Mesendoderm (in vitro differentiated cells): ENCODE measurements around the gene RNF113A.
"Not testable (repeated sequence)": the region's sequence is repeated elsewhere in the genome, so short reads cannot be mapped to it uniquely, and the experiment has no call there.

ENCODE experiments used
- DNase-seq: peaks from one replicate; pipeline ENCODE4 v3.0.0; 2013
- H2AK5ac ChIP-seq: 2 replicates; pipeline ENCODE4 v1.6.1; 2013; ENCODE audit warnings: low read length, inconsistent platforms
- H2BK120ac ChIP-seq: 2 replicates; pipeline ENCODE4 v1.6.1; 2013; ENCODE audit warnings: low read depth, mild to moderate bottlenecking, low read length, moderate library complexity, mixed read lengths
- H2BK15ac ChIP-seq: replicated peaks from 2 replicates; pipeline ENCODE4 v1.6.1; 2013; ENCODE audit warnings: low read depth, mild to moderate bottlenecking, moderate library complexity
- H2BK5ac ChIP-seq: 2 replicates; pipeline ENCODE4 v1.6.1; 2013; ENCODE audit warnings: low read length, inconsistent platforms
- H3K18ac ChIP-seq: 2 replicates; pipeline ENCODE4 v1.6.1; 2013; ENCODE audit warnings: mild to moderate bottlenecking, low read length, mixed read lengths
- H3K23ac ChIP-seq: one replicate; pipeline ENCODE4 v1.6.1; 2013; ENCODE audit warnings: low read length
- H3K27ac ChIP-seq: 2 replicates; pipeline ENCODE4 v1.5.1; 2013; ENCODE audit warnings: low read depth, mild to moderate bottlenecking, inconsistent platforms, low read length, moderate library complexity
- H3K27me3 ChIP-seq: 2 replicates; pipeline ENCODE4 v1.6.1; 2013; ENCODE audit warnings: low read length, control low read depth, mild to moderate bottlenecking, inconsistent platforms; ENCODE audit not compliant: insufficient read depth, poor library complexity
- H3K36me3 ChIP-seq: 2 replicates; pipeline ENCODE4 v1.6.1; 2013; ENCODE audit warnings: low read length, inconsistent platforms; ENCODE audit not compliant: control insufficient read depth, insufficient read depth
- H3K4ac ChIP-seq: one replicate; pipeline ENCODE4 v1.6.1; 2013; ENCODE audit warnings: low read depth, mild to moderate bottlenecking, low read length, moderate library complexity
- H3K4me1 ChIP-seq: 2 replicates; pipeline ENCODE4 v1.6.1; 2013; ENCODE audit warnings: low read depth, low read length, inconsistent platforms; ENCODE audit not compliant: control insufficient read depth
- H3K4me2 ChIP-seq: 2 replicates; pipeline ENCODE4 v1.6.1; 2013; ENCODE audit warnings: low read length
- H3K4me3 ChIP-seq: 2 replicates; pipeline ENCODE4 v1.5.1; 2013; ENCODE audit warnings: mild to moderate bottlenecking, low read length
- H3K56ac ChIP-seq: one replicate; pipeline ENCODE4 v1.6.1; 2013; ENCODE audit warnings: low read length
- H3K79me1 ChIP-seq: 2 replicates; pipeline ENCODE4 v1.6.1; 2013; ENCODE audit warnings: low read length, inconsistent platforms
- H3K79me2 ChIP-seq: 2 replicates; pipeline ENCODE4 v1.6.1; 2013; ENCODE audit warnings: mild to moderate bottlenecking, low read length; ENCODE audit not compliant: control insufficient read depth, insufficient read depth
- H3K9ac ChIP-seq: 2 replicates; pipeline ENCODE4 v1.6.1; 2013; ENCODE audit warnings: low read length, inconsistent platforms
- H4K5ac ChIP-seq: one replicate; pipeline ENCODE4 v1.6.1; 2013; ENCODE audit warnings: low read length
- H4K8ac ChIP-seq: one replicate; pipeline ENCODE4 v1.6.1; 2013; ENCODE audit warnings: low read depth, mild to moderate bottlenecking, control low read depth, low read length, moderate library complexity
- WGBS: extraction: QIAGEN DNeasy Blood & Tissue Kit; methylation state at CpG from one replicate; pipeline ENCODE4 v1.1.7; 2013; ENCODE audit warnings: low lambda C conversion rate, missing lambda C conversion rate; ENCODE audit not compliant: insufficient coverage; ENCODE audit errors: extremely low coverage; 5-methylcytosine and 5-hydroxymethylcytosine counted together

Gene RNF113A

GRCh38 chrX:119899125-119899524 is 27.6 kb upstream of the RNF113A start:
- Histone ChIP-seq H3K79me2 (no peaks in the 10 kb centered on the region), H2BK120ac (no peak overlapping the region), H3K56ac (no peak overlapping the region), H3K4me1 (no peaks in the 10 kb centered on the region), H3K79me1 (no peaks in the 10 kb centered on the region), H2BK15ac (no peak overlapping the region), H3K23ac (no peak overlapping the region), H2BK5ac (no peak overlapping the region), H4K8ac (no peak overlapping the region), H2AK5ac (no peak overlapping the region), H3K36me3 (no peaks in the 10 kb centered on the region), H3K4ac (no peak overlapping the region), H4K5ac (no peak overlapping the region), H3K9ac (no peak overlapping the region), H3K27me3 (no peaks in the 10 kb centered on the region), H3K27ac (no peak overlapping the region), H3K18ac (no peak overlapping the region), H3K4me2 (no peak overlapping the region), H3K4me3 (no peak overlapping the region)
- no peak for DNase-seq
- WGBS = no CpG with 5 or more reads among the region's 2 CpGs

- no CpG with 5 or more reads among the region's 4 CpGs for WGBS
- peak; percentile 74 for DNase-seq
- Histone ChIP-seq H2BK5ac (no peak within 1 kb of the TSS), H3K56ac (no peak within 1 kb of the TSS), H4K5ac (no peak within 1 kb of the TSS), H3K79me2 (no peaks in the 10 kb centered on the region), H3K23ac (no peak within 1 kb of the TSS), H3K9ac (no peak within 1 kb of the TSS), H3K79me1 (no peaks in the 10 kb centered on the region), H4K8ac (no peak within 1 kb of the TSS), H3K4me2 (no peak within 1 kb of the TSS), H2BK15ac (no peak within 1 kb of the TSS), H3K27ac (no peak within 1 kb of the TSS), H2AK5ac (no peak within 1 kb of the TSS), H3K4me3 (no peak within 1 kb of the TSS), H3K4me1 (no peaks in the 10 kb centered on the region), H3K36me3 (no peaks in the 10 kb centered on the region), H2BK120ac (no peak within 1 kb of the TSS), H3K4ac (no peak within 1 kb of the TSS), H3K27me3 (no peaks in the 10 kb centered on the region), H3K18ac (no peak within 1 kb of the TSS)
Measured at GRCh38 chrX:119895843-119896326, 24.4 kb upstream of the RNF113A start, which contains the start of gene AKAP14. Gene AKAP14, plus strand, starts transcription at chrX:119895893. Its CDS starts 7,331 bp downstream, at chrX:119903224.

- H2BK120ac ChIP-seq, H2BK15ac ChIP-seq, H3K79me1 ChIP-seq, H3K4ac ChIP-seq, H3K4me1 ChIP-seq, H3K56ac ChIP-seq, H3K4me3 ChIP-seq, H3K18ac ChIP-seq, H4K8ac ChIP-seq, H3K27ac ChIP-seq, H3K23ac ChIP-seq, H3K9ac ChIP-seq, H3K4me2 ChIP-seq, DNase-seq, H2AK5ac ChIP-seq, H3K79me2 ChIP-seq, H3K27me3 ChIP-seq, H3K36me3 ChIP-seq, H4K5ac ChIP-seq, H2BK5ac ChIP-seq: not testable (repeated sequence)
- no CpG with 5 or more reads among the region's 16 CpGs for WGBS
Measured at GRCh38 chrX:119891961-119892692, 20.6 kb upstream of the RNF113A start.

- H4K5ac ChIP-seq, H3K18ac ChIP-seq, H2AK5ac ChIP-seq, H3K27ac ChIP-seq, H3K23ac ChIP-seq, H4K8ac ChIP-seq, H3K4me3 ChIP-seq, DNase-seq, H3K4me1 ChIP-seq, H3K79me1 ChIP-seq, H3K27me3 ChIP-seq, H2BK15ac ChIP-seq, H3K79me2 ChIP-seq, H3K56ac ChIP-seq, H2BK5ac ChIP-seq, H2BK120ac ChIP-seq, H3K36me3 ChIP-seq, H3K9ac ChIP-seq, H3K4me2 ChIP-seq, H3K4ac ChIP-seq: not testable (repeated sequence)
- WGBS = no CpG with 5 or more reads among the region's 36 CpGs
Measured at GRCh38 chrX:119890626-119891025, 19.1 kb upstream of the RNF113A start.

GRCh38 chrX:119887721-119888425 is 16.3 kb upstream of the RNF113A start:
- Histone ChIP-seq H2AK5ac (no peak overlapping the region), H3K4me2 (no peak overlapping the region), H3K23ac (no peak overlapping the region), H3K18ac (no peak overlapping the region), H3K56ac (peak overlapping the region; percentile 76), H3K27me3 (no peaks in the 10 kb centered on the region), H3K27ac (no peak overlapping the region), H3K36me3 (no peaks in the 10 kb centered on the region), H2BK5ac (no peak overlapping the region), H2BK15ac (no peak overlapping the region), H3K4me1 (no peaks in the 10 kb centered on the region), H3K9ac (peak overlapping the region; percentile 34), H4K8ac (no peak overlapping the region), H3K4ac (no peak overlapping the region), H2BK120ac (no peak overlapping the region), H3K79me2 (no peaks in the 10 kb centered on the region), H4K5ac (no peak overlapping the region), H3K4me3 (no peak overlapping the region), H3K79me1 (no peaks in the 10 kb centered on the region)
- DNase-seq = peak; percentile 85
- WGBS = no CpG with 5 or more reads among the region's 40 CpGs
